Spleen (tissue), 7 donors: Measurements from ENCODE around the gene SEMA3E.

Experiments used
- POLR2A ChIP-seq, 3 donors: fragments of 450-650 bp; IDR thresholded peaks; one replicate each; pipeline ENCODE4 v1.5.1; 2017; ENCODE audit warnings: antibody characterized with exemption in 3 of 3, mild to moderate bottlenecking in 1 of 3
- TF ChIP-seq, protein P1 (sequence below), 11 experiments: fragments of 200-600 bp in 7 of 11; fragments of 450-650 bp in 4 of 11; sonication (generic) in 4 of 11; IDR thresholded peaks in 8 of 11; conservative IDR thresholded peaks in 3 of 11; 1 replicate in 7 of 11; 2 replicates in 4 of 11; pipeline versions ENCODE4 v1.4.0 to v1.8.0; 2016 to 2021; ENCODE audit warnings: antibody characterized with exemption in 11 of 11, inconsistent platforms in 4 of 11, mild to moderate bottlenecking in 1 of 11
- donor health status: DM: no; HTN: no; CAD: no; lungs with moderate emphysema.
- donor health status: DM: no; HTN: no; CAD: no.
- donor health status: DM: no; HTN: no; CAD: no.

DNA sequence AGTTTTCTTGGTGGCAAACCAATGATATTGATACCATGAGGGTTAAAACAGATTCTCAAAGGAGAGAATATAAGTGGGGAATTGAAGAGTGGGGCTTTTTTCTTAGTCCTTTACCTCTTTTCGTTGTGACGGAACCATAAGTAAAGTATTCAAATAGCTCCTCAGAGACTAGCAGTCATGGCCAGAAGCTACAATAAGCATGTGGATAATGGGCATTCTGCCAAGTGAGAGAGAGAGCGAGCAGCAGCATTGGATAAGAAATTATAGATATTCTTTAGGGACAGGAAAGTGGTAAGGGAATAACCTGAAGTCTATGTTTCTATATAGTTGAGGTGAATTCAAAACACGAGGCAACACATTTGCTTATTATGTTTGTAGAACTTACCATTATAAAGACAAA lies 235.1 kb downstream of the SEMA3E start:
- no peak for TF ChIP-seq POLR2A (IDR thresholded peaks at IDR 0.05)
- TF ChIP-seq, protein P1, sequence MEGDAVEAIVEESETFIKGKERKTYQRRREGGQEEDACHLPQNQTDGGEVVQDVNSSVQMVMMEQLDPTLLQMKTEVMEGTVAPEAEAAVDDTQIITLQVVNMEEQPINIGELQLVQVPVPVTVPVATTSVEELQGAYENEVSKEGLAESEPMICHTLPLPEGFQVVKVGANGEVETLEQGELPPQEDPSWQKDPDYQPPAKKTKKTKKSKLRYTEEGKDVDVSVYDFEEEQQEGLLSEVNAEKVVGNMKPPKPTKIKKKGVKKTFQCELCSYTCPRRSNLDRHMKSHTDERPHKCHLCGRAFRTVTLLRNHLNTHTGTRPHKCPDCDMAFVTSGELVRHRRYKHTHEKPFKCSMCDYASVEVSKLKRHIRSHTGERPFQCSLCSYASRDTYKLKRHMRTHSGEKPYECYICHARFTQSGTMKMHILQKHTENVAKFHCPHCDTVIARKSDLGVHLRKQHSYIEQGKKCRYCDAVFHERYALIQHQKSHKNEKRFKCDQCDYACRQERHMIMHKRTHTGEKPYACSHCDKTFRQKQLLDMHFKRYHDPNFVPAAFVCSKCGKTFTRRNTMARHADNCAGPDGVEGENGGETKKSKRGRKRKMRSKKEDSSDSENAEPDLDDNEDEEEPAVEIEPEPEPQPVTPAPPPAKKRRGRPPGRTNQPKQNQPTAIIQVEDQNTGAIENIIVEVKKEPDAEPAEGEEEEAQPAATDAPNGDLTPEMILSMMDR (IDR thresholded peaks at IDR 0.05 in 8 of 11, conservative IDR thresholded peaks at IDR 0.05 in 3 of 11): no peak
